HepG2 (cell line): ENCODE measurements around the gene SERTAD2. TPM values are rescaled to one million over a fixed set of nuclear protein-coding genes. Genes with fewer than 3 reads are reported as not detected.

Experiments
- CCDC6 ChIP-seq: sonication (generic); formaldehyde crosslinking; IDR thresholded peaks from 2 replicates; pipeline ENCODE4 v1.8.1; 2022; ENCODE audit warnings: mild to moderate bottlenecking, missing genetic modification reagents, moderate library complexity
- CREM ChIP-seq, 2 experiments: sonication (generic) in 1 of 2; formaldehyde crosslinking in 1 of 2; IDR thresholded peaks; 2 replicates each; pipeline versions ENCODE4 v1.4.0 to v1.6.1; 2016 to 2020; ENCODE audit warnings: antibody characterized with exemption in 1 of 2, mild to moderate bottlenecking in 1 of 2, missing genetic modification reagents in 1 of 2
- DNMT1 ChIP-seq: sonication (generic); formaldehyde crosslinking; IDR thresholded peaks from 2 replicates; pipeline ENCODE4 v1.5.1; 2020; ENCODE audit warnings: mild to moderate bottlenecking, missing genetic modification reagents
- FOSL1 ChIP-seq: sonication (generic); formaldehyde crosslinking; IDR thresholded peaks from 2 replicates; pipeline ENCODE4 v1.9.0; 2021; ENCODE audit warnings: missing genetic modification reagents, borderline replicate concordance
- HOXD1 ChIP-seq: sonication (generic); formaldehyde crosslinking; IDR thresholded peaks from 2 replicates; pipeline ENCODE4 v1.5.0; 2020; ENCODE audit warnings: missing genetic modification reagents
- SOX13 ChIP-seq, 3 experiments: fragments of 450-650 bp in 1 of 3; sonication (generic) in 1 of 3; formaldehyde crosslinking in 1 of 3; IDR thresholded peaks in 2 of 3; conservative IDR thresholded peaks in 1 of 3; 2 replicates each; pipeline versions ENCODE4 v1.5.0 to v1.6.1; 2016 to 2020; ENCODE audit warnings: antibody characterized with exemption in 1 of 3, mild to moderate bottlenecking in 1 of 3, missing compliant biosample characterization in 1 of 3, missing genetic modification reagents in 1 of 3, moderate library complexity in 1 of 3
- SP5 ChIP-seq: IDR thresholded peaks from 2 replicates; pipeline ENCODE4 v1.6.1; 2016; ENCODE audit warnings: low read depth, borderline replicate concordance
- TEAD2 ChIP-seq: sonication (generic); formaldehyde crosslinking; IDR thresholded peaks from 2 replicates; pipeline ENCODE4 v1.9.0; 2021; ENCODE audit warnings: missing genetic modification reagents
- ZKSCAN1 ChIP-seq: fragments of 150-350 bp; IDR thresholded peaks from 2 replicates; pipeline ENCODE4 v1.6.1; 2014; ENCODE audit warnings: low read length
- ZNF234 ChIP-seq: sonication (generic); formaldehyde crosslinking; conservative IDR thresholded peaks from 2 replicates; pipeline ENCODE4 v1.5.1; 2020; ENCODE audit warnings: mild to moderate bottlenecking, missing genetic modification reagents
- ZNF296 ChIP-seq: sonication (generic); formaldehyde crosslinking; conservative IDR thresholded peaks from 2 replicates; pipeline ENCODE4 v1.5.0; 2020; ENCODE audit warnings: mild to moderate bottlenecking, missing genetic modification reagents
- ZNF713 ChIP-seq: sonication (generic); formaldehyde crosslinking; IDR thresholded peaks from 2 replicates; pipeline ENCODE4 v1.4.0; 2020; ENCODE audit warnings: mild to moderate bottlenecking, missing genetic modification reagents
- polyA plus RNA-seq, 8 experiments: library from polyadenylated mRNA; depleted of rRNA in 3 of 8; stranded (reverse) in 7 of 8; unstranded in 1 of 8; fragments of >200 nt; fragmentation: Illumina TruSeq in 4 of 8; extraction: Trizol in 4 of 8; gene quantifications; 2 replicates each; pipeline versions ENCODE4 v1.2.1 to v1.2.3, GENCODE V29; 2011 to 2016; ENCODE audit warnings: low read depth in 4 of 8, missing spikeins in 1 of 8, mixed read lengths in 1 of 8; ENCODE audit not compliant: insufficient read depth in 1 of 8
- total RNA-seq, 5 experiments: library from RNA; depleted of rRNA; stranded (reverse); fragments of >200 nt; fragmentation: Illumina TruSeq; extraction: Trizol; gene quantifications; 2 replicates each; pipeline ENCODE4 v1.2.3, GENCODE V29; 2016; ENCODE audit warnings: low read depth in 1 of 5
- TF ChIP-seq, protein P1 (sequence below): IDR thresholded peaks from 2 replicates; pipeline ENCODE4 v1.6.1; 2016; ENCODE audit warnings: control low read depth
- TF ChIP-seq, protein P2 (sequence below): IDR thresholded peaks from 2 replicates; pipeline ENCODE4 v1.6.1; 2012; ENCODE audit warnings: inconsistent platforms
- TF ChIP-seq, protein P3 (sequence below): sonication (generic); formaldehyde crosslinking; IDR thresholded peaks from 2 replicates; pipeline ENCODE4 v1.4.0; 2020; ENCODE audit warnings: missing genetic modification reagents
- TF ChIP-seq, protein P4 (sequence below): sonication (generic); formaldehyde crosslinking; IDR thresholded peaks from 2 replicates; pipeline ENCODE4 v1.4.0; 2020; ENCODE audit warnings: missing genetic modification reagents
- TF ChIP-seq, protein P5 (sequence below): fragments of 450-650 bp; IDR thresholded peaks from 2 replicates; pipeline ENCODE4 v1.6.1; 2016
- TF ChIP-seq, protein P6 (sequence below): sonication (generic); IDR thresholded peaks from 2 replicates; pipeline ENCODE4 v1.6.1; 2016; ENCODE audit warnings: low read depth, borderline replicate concordance

Gene SERTAD2
- total and polyA plus RNA-seq, 2 of the 13 experiments (the other 11 are each of a cell fraction or from before 2014, with no cell fraction given), result 6.7 to 22.6 TPM

DNA sequence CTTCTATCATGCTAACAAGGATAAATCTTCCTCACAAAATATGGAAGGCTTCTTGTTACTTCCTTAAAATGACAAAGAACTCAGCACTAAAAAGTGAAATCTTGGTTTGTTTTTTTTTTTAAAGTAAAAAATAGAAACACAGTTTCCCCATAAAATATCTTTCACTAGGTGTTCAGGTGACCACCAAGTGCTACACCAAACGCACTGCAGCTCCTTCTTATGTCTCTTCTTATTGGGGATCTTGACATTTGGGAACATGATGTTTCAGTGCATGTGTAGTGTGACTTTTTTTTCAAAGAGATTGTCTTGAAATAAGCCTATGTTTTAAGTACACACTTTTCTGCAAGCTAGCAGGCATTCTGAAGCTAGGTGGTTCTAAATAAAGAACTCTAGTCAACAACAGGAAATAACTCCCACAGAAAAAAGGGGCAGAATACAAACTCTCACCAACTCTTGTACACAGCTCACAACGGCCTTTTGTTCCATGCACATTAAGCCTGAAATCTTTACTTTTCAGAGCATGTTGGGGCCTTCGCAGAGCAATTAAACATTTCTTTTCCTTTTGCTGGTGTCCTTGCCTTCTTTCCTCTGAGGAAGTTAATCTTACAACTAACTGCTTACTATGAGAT lies 13.2 kb upstream of the SERTAD2 start (continued):
- no peak for TF ChIP-seq SOX13 (IDR thresholded peaks at IDR 0.05)
- peak in 1 of 2 experiments; percentile 82; a peak in 2 of 4 replicates for TF ChIP-seq SOX13 (CRISPR knock-in tag; conservative IDR thresholded peaks at IDR 0.05 in 1 of 2, IDR thresholded peaks at IDR 0.05 in 1 of 2)
- TF ChIP-seq ZNF234 (CRISPR knock-in tag), result no peak
- TF ChIP-seq SP5 (CRISPR knock-in tag), result no peak
- TF ChIP-seq ZKSCAN1, result no peak
- TF ChIP-seq, protein P1, sequence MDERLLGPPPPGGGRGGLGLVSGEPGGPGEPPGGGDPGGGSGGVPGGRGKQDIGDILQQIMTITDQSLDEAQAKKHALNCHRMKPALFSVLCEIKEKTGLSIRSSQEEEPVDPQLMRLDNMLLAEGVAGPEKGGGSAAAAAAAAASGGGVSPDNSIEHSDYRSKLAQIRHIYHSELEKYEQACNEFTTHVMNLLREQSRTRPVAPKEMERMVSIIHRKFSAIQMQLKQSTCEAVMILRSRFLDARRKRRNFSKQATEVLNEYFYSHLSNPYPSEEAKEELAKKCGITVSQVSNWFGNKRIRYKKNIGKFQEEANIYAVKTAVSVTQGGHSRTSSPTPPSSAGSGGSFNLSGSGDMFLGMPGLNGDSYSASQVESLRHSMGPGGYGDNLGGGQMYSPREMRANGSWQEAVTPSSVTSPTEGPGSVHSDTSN (CRISPR knock-in tag), result no peak
- TF ChIP-seq, protein P2, sequence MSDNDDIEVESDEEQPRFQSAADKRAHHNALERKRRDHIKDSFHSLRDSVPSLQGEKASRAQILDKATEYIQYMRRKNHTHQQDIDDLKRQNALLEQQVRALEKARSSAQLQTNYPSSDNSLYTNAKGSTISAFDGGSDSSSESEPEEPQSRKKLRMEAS, result peak; percentile 27; the same call in 1 of the 2 replicates
- no peak for TF ChIP-seq ZNF713
- TF ChIP-seq, protein P3, sequence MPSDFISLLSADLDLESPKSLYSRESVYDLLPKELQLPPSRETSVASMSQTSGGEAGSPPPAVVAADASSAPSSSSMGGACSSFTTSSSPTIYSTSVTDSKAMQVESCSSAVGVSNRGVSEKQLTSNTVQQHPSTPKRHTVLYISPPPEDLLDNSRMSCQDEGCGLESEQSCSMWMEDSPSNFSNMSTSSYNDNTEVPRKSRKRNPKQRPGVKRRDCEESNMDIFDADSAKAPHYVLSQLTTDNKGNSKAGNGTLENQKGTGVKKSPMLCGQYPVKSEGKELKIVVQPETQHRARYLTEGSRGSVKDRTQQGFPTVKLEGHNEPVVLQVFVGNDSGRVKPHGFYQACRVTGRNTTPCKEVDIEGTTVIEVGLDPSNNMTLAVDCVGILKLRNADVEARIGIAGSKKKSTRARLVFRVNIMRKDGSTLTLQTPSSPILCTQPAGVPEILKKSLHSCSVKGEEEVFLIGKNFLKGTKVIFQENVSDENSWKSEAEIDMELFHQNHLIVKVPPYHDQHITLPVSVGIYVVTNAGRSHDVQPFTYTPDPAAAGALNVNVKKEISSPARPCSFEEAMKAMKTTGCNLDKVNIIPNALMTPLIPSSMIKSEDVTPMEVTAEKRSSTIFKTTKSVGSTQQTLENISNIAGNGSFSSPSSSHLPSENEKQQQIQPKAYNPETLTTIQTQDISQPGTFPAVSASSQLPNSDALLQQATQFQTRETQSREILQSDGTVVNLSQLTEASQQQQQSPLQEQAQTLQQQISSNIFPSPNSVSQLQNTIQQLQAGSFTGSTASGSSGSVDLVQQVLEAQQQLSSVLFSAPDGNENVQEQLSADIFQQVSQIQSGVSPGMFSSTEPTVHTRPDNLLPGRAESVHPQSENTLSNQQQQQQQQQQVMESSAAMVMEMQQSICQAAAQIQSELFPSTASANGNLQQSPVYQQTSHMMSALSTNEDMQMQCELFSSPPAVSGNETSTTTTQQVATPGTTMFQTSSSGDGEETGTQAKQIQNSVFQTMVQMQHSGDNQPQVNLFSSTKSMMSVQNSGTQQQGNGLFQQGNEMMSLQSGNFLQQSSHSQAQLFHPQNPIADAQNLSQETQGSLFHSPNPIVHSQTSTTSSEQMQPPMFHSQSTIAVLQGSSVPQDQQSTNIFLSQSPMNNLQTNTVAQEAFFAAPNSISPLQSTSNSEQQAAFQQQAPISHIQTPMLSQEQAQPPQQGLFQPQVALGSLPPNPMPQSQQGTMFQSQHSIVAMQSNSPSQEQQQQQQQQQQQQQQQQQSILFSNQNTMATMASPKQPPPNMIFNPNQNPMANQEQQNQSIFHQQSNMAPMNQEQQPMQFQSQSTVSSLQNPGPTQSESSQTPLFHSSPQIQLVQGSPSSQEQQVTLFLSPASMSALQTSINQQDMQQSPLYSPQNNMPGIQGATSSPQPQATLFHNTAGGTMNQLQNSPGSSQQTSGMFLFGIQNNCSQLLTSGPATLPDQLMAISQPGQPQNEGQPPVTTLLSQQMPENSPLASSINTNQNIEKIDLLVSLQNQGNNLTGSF, result no peak
- TF ChIP-seq, protein P4, sequence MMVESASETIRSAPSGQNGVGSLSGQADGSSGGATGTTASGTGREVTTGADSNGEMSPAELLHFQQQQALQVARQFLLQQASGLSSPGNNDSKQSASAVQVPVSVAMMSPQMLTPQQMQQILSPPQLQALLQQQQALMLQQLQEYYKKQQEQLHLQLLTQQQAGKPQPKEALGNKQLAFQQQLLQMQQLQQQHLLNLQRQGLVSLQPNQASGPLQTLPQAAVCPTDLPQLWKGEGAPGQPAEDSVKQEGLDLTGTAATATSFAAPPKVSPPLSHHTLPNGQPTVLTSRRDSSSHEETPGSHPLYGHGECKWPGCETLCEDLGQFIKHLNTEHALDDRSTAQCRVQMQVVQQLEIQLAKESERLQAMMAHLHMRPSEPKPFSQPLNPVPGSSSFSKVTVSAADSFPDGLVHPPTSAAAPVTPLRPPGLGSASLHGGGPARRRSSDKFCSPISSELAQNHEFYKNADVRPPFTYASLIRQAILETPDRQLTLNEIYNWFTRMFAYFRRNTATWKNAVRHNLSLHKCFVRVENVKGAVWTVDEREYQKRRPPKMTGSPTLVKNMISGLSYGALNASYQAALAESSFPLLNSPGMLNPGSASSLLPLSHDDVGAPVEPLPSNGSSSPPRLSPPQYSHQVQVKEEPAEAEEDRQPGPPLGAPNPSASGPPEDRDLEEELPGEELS (CRISPR knock-in tag), result peak; percentile 80
- TF ChIP-seq DNMT1 (CRISPR knock-in tag), result no peak
- TF ChIP-seq CCDC6 (CRISPR knock-in tag), result no peak
- peak; percentile 39 for TF ChIP-seq CREM (IDR thresholded peaks at IDR 0.05)
- no peak for TF ChIP-seq CREM (CRISPR knock-in tag; IDR thresholded peaks at IDR 0.05)
- no peak for TF ChIP-seq HOXD1 (CRISPR knock-in tag)
- TF ChIP-seq, protein P5, sequence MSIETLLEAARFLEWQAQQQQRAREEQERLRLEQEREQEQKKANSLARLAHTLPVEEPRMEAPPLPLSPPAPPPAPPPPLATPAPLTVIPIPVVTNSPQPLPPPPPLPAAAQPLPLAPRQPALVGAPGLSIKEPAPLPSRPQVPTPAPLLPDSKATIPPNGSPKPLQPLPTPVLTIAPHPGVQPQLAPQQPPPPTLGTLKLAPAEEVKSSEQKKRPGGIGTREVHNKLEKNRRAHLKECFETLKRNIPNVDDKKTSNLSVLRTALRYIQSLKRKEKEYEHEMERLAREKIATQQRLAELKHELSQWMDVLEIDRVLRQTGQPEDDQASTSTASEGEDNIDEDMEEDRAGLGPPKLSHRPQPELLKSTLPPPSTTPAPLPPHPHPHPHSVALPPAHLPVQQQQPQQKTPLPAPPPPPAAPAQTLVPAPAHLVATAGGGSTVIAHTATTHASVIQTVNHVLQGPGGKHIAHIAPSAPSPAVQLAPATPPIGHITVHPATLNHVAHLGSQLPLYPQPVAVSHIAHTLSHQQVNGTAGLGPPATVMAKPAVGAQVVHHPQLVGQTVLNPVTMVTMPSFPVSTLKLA, result no peak
- TF ChIP-seq TEAD2 (CRISPR knock-in tag), result no peak
- no peak for TF ChIP-seq FOSL1 (CRISPR knock-in tag)
- TF ChIP-seq ZNF296, result no peak
- TF ChIP-seq, protein P6, sequence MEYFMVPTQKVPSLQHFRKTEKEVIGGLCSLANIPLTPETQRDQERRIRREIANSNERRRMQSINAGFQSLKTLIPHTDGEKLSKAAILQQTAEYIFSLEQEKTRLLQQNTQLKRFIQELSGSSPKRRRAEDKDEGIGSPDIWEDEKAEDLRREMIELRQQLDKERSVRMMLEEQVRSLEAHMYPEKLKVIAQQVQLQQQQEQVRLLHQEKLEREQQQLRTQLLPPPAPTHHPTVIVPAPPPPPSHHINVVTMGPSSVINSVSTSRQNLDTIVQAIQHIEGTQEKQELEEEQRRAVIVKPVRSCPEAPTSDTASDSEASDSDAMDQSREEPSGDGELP, result no peak
